ENCODE results near the gene TMEM183A.

DNA sequence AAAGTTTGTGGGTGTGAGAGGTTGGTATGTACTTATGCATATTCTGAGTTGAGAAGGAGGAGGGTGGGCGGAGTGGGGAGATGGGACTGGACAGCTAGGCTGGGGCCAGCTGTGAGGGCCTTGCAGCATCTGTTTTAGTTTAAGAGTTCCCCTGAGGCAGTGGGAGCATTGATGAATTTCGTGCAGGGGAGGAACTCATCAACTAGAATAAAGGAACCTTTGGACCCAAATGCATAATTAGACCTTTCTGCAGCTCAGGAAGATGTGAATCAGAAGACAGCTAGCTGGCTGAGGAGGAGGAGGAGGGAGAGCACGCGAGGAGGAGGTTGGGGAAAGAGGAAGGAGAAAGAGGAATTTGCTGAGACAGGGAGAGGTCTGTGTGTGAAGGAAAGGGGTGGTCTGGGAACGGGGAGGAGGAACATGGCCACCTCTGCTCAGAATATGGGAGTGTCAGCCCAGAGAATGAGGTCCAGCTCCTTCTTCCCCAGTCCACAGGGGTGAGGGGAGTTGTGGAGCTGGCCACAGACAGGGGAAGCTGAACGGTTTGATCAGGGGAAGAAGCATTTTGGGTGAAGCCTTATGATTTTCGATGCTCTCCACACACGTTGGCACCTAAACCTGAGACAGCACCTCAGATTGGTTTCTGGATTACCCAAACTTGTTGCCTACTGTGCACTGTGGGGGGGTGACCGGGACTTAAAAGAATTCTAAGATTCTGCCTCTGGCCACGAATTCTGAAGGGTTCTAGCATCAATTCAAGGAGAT is 50.9 kb downstream of the TMEM183A start:
- TF ChIP-seq, protein P1, sequence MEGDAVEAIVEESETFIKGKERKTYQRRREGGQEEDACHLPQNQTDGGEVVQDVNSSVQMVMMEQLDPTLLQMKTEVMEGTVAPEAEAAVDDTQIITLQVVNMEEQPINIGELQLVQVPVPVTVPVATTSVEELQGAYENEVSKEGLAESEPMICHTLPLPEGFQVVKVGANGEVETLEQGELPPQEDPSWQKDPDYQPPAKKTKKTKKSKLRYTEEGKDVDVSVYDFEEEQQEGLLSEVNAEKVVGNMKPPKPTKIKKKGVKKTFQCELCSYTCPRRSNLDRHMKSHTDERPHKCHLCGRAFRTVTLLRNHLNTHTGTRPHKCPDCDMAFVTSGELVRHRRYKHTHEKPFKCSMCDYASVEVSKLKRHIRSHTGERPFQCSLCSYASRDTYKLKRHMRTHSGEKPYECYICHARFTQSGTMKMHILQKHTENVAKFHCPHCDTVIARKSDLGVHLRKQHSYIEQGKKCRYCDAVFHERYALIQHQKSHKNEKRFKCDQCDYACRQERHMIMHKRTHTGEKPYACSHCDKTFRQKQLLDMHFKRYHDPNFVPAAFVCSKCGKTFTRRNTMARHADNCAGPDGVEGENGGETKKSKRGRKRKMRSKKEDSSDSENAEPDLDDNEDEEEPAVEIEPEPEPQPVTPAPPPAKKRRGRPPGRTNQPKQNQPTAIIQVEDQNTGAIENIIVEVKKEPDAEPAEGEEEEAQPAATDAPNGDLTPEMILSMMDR (IDR thresholded peaks at IDR 0.05; ENCODE audit: borderline replicate concordance, extremely low read depth, low read length, poor library complexity, severe bottlenecking) = no peak
- no peak for TF ChIP-seq EZH2 (IDR thresholded peaks at IDR 0.05; ENCODE audit: borderline replicate concordance, low read depth, low read length, severe bottlenecking)
